ENCODE data around the gene ADAP1.

Gene ADAP1

GRCh38 chr7:990933-991728 is 36.7 kb upstream of the ADAP1 start:
- no peak for DNase-seq (ENCODE audit: low read depth)
- TF ChIP-seq, protein P1, sequence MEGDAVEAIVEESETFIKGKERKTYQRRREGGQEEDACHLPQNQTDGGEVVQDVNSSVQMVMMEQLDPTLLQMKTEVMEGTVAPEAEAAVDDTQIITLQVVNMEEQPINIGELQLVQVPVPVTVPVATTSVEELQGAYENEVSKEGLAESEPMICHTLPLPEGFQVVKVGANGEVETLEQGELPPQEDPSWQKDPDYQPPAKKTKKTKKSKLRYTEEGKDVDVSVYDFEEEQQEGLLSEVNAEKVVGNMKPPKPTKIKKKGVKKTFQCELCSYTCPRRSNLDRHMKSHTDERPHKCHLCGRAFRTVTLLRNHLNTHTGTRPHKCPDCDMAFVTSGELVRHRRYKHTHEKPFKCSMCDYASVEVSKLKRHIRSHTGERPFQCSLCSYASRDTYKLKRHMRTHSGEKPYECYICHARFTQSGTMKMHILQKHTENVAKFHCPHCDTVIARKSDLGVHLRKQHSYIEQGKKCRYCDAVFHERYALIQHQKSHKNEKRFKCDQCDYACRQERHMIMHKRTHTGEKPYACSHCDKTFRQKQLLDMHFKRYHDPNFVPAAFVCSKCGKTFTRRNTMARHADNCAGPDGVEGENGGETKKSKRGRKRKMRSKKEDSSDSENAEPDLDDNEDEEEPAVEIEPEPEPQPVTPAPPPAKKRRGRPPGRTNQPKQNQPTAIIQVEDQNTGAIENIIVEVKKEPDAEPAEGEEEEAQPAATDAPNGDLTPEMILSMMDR (conservative IDR thresholded peaks at IDR 0.05; ENCODE audit: low read length), result no peak
- no peak overlapping the region for H3K4me3 ChIP-seq (ENCODE audit: low read length)

GRCh38 chr7:990352-990932 is 36.0 kb upstream of the ADAP1 start:
- no peak overlapping the region for H3K4me3 ChIP-seq (ENCODE audit: low read length)
- TF ChIP-seq, protein P1 (conservative IDR thresholded peaks at IDR 0.05; ENCODE audit: low read length), result no peak

DNA sequence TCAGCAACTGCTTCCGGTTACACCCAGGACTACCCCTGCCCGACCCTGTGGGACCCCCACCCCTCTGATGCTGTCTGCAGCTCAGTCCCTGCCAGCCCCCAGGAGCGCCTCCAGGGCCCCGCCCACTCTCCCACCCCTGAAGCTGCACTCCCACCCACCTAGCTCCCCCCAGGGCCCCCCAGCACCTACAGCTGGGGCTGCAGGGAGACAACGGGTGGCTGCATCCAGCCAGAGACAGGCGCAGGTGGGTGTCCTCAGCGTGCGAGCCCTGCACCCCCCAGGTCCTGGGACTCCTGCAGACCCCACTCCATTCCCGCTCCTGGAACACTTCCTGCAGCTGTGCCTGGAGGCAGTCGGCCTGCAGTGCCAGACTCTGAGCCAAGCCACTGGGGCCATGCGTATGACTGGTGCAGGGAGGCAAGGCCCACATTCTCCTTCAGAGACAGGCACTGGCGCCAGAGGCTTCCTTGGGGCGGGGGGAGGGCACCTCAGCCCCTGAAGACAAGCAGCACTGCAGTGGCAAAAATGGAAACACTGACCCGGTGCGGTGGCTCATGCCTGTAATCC is 34.6 kb upstream of the ADAP1 start:
- H3K4me3 ChIP-seq (ENCODE audit: low read length), result no peak overlapping the region
- TF ChIP-seq, protein P1 (conservative IDR thresholded peaks at IDR 0.05; ENCODE audit: low read length), result no peak

More at GRCh38 chr7:990352-990932, 36.0 kb upstream of the ADAP1 start:
- DNase-seq (ENCODE audit: low read depth), result no peak

DNA sequence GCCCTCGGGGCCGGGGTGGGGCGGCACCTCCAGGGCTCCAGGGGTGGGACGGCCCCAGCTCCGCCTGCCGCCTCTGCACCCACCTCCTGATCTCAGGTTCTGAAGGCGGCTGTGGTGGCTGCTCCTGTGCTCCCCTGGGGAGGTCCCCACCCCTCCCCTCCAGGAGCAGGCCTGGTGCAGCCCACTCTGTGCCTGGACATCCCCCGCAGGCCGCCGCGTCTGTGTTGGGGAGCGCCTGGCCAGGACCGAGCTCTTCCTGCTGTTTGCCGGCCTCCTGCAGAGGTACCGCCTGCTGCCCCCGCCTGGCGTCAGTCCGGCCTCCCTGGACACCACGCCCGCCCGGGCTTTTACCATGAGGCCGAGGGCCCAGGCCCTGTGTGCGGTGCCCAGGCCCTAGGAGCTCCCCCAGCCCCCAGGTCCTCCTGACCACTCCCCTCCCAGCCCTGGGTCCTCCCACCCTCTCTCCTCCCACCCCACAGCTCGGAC is 34.0 kb upstream of the ADAP1 start:
- no peak overlapping the region for H3K4me3 ChIP-seq (ENCODE audit: low read length)
- TF ChIP-seq, protein P1 (conservative IDR thresholded peaks at IDR 0.05; ENCODE audit: low read length), result no peak
- peak; percentile 14 for DNase-seq (ENCODE audit: low read depth)

More for the DNA sequence above, 34.6 kb upstream of the ADAP1 start:
- DNase-seq (ENCODE audit: low read depth), result no peak

GRCh38 chr7:987909-988308 is 33.4 kb upstream of the ADAP1 start:
- no peak overlapping the region for H3K4me3 ChIP-seq (ENCODE audit: low read length)
- TF ChIP-seq, protein P1 (conservative IDR thresholded peaks at IDR 0.05; ENCODE audit: low read length), result no peak
- no peak for DNase-seq (ENCODE audit: low read depth)

- TF ChIP-seq, protein P1 (conservative IDR thresholded peaks at IDR 0.05; ENCODE audit: low read length), result no peak
- no peak for DNase-seq (ENCODE audit: low read depth)
Measured at GRCh38 chr7:986766-987751, 32.6 kb upstream of the ADAP1 start.

More at GRCh38 chr7:986766-987751, 32.6 kb upstream of the ADAP1 start:
- no peak overlapping the region for H3K4me3 ChIP-seq (ENCODE audit: low read length)
